Neural crest cell (in vitro differentiated cells): ENCODE measurements around the gene SORT1. TPM values are rescaled to one million over a fixed set of nuclear protein-coding genes. Genes with fewer than 3 reads are reported as not detected.

Experiments used
- DNase-seq: peaks from one replicate; pipeline ENCODE4 v3.0.0; 2021; ENCODE audit warnings: low read depth, mixed read lengths, low spot score
- H3K27ac Mint-ChIP-seq: one replicate; pipeline ENCODE4 v1.8.0; 2021; ENCODE audit warnings: mild to moderate bottlenecking, mixed read lengths; ENCODE audit not compliant: unreplicated experiment
- H3K27me3 Mint-ChIP-seq: 2 replicates; pipeline ENCODE4 v1.8.0; 2021; ENCODE audit warnings: low read depth, mild to moderate bottlenecking, mixed read lengths
- H3K36me3 Mint-ChIP-seq: 2 replicates; pipeline ENCODE4 v1.8.0; 2021; ENCODE audit warnings: low read depth, mild to moderate bottlenecking, mixed read lengths
- H3K4me1 Mint-ChIP-seq: 2 replicates; pipeline ENCODE4 v1.8.0; 2021; ENCODE audit warnings: mixed read lengths
- H3K4me3 Mint-ChIP-seq: one replicate; pipeline ENCODE4 v1.8.0; 2021; ENCODE audit warnings: mild to moderate bottlenecking, mixed read lengths
- H3K9me3 Mint-ChIP-seq: 2 replicates; pipeline ENCODE4 v1.8.0; 2021; ENCODE audit warnings: mixed read lengths
- total RNA-seq: library from RNA; stranded (reverse); gene quantifications from 2 replicates; pipeline ENCODE4 v1.2.1, GENCODE V29; 2021
- TF ChIP-seq, protein P1 (sequence below): fragments of 200-600 bp; sonication (generic); conservative IDR thresholded peaks from 2 replicates; pipeline ENCODE4 v1.5.0; 2021; ENCODE audit warnings: antibody characterized with exemption, mild to moderate bottlenecking

The SORT1 gene
- total RNA-seq, 1 donor from 2014 or later: 60.8 TPM

DNA sequence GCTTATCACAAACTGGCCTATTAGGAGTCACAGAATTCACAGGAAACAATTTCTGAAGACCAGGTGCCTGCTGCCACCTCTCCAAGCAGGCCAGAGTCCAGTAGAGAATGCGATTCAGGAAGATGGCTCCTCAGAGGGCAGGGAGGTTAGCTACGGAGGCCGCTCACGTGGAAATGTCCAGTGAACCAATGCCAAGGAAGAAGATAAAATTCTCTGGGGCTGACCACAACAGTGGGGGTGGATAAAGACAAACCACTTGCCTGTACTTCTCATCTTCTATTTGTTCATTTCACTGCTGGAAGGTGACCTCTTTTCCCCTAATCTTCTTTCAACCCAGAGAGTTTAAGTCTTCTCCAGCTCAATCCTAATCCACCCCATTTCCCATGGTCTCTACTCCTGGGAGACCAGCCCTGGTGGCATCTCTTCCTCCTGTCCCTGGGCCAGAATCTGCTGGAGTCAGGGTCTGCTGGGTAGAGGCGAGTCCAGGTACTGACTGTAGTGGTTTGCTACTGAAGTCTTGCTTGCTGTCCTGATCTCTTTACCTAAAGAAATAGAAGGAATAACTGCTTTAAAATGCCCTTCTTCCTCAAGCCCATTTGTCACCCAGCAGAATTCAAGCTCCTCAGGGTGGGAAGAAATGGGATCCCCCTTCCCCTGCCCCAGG, 118.0 kb downstream of the SORT1 start:
- H3K4me3 Mint-ChIP-seq: peak overlapping the region; percentile 85
- H3K27ac Mint-ChIP-seq: no peak overlapping the region
- no peaks in the 10 kb centered on the region for H3K9me3 Mint-ChIP-seq
- H3K27me3 Mint-ChIP-seq: no peaks in the 10 kb centered on the region
- no peak for DNase-seq
- peaks cover 73% of the 10 kb centered on the region for H3K4me1 Mint-ChIP-seq
- peaks cover 7% of the 10 kb centered on the region for H3K36me3 Mint-ChIP-seq
- TF ChIP-seq, protein P1, sequence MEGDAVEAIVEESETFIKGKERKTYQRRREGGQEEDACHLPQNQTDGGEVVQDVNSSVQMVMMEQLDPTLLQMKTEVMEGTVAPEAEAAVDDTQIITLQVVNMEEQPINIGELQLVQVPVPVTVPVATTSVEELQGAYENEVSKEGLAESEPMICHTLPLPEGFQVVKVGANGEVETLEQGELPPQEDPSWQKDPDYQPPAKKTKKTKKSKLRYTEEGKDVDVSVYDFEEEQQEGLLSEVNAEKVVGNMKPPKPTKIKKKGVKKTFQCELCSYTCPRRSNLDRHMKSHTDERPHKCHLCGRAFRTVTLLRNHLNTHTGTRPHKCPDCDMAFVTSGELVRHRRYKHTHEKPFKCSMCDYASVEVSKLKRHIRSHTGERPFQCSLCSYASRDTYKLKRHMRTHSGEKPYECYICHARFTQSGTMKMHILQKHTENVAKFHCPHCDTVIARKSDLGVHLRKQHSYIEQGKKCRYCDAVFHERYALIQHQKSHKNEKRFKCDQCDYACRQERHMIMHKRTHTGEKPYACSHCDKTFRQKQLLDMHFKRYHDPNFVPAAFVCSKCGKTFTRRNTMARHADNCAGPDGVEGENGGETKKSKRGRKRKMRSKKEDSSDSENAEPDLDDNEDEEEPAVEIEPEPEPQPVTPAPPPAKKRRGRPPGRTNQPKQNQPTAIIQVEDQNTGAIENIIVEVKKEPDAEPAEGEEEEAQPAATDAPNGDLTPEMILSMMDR: no peak

DNA sequence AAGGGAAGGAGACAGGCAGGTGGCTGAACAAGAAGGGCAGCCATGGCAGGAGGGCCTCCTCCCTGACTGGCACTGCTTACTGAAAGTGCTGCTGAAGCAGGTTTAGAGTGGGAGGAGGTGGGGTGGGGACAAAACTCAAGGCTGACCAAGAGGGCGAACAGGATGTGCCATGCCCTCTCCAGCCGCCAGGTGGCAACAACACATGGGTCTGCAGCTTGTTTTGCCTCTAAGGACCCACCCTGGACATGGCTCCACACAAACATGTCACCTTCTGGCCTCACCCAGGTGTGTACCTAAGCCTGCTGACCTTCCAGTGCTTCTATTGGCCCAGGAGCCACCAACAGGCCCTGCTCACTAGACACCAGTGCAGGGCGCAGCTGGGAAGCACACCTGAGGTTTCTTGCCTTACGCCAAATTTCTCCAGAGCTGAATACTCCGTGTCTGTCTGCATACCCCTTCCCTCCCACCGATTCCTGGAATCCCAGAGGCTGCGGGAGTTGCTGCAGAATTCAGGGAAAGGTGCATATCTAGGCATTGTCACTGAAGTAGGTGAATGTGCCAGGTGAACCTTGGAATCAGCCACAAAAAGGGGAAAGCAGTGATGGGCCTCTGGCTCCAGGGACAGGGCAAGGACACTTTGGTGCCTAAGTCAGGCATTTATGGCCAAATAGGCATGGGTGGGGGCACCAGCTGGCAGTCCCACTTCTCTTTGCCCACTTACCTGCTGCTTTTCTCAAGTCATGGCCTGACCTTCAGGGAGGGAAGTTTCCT, 120.1 kb downstream of the SORT1 start:
- TF ChIP-seq, protein P1: peak; percentile 83
- peak; percentile 78 for DNase-seq
- Mint-ChIP-seq H3K27ac (no peak overlapping the region), H3K4me3 (peak overlapping the region; percentile 42), H3K36me3 (peaks cover 7% of the 10 kb centered on the region), H3K9me3 (no peaks in the 10 kb centered on the region), H3K27me3 (no peaks in the 10 kb centered on the region), H3K4me1 (peaks cover 64% of the 10 kb centered on the region)

DNA sequence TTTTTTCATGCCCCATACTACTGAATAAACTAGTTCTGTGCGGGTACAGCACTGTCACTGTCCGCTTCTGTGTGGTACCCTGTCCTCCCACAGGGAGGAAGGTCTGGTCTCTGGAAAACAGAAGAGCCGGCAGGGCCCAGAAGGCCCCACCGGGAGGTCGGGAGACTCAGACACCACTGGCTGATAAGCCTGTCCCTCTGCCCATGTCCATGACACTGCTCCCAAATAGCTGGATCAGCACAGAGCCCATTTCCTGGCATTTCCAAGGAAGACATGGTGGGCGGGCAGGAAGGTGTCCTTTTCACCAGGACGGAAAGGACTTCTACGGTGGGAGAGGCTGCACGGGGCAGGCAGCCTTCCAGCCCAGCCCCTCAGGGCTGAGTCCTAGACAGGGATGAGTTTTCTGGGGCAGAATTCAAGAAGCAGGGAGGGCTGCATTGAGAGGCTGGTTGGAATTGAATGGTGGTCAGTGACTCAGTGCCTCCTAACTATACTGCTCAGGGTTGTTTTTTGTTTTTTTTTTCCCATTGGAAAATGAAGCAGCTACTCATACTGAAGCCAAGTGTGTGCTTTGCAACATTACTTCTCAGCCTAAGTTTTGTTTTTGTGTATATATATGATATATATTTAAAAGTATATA, 121.9 kb downstream of the SORT1 start:
- TF ChIP-seq, protein P1: no peak
- H3K4me1 Mint-ChIP-seq: peaks cover 47% of the 10 kb centered on the region
- H3K36me3 Mint-ChIP-seq: peaks cover 9% of the 10 kb centered on the region
- peak overlapping the region; percentile 75 for H3K4me3 Mint-ChIP-seq
- H3K27ac Mint-ChIP-seq: no peak overlapping the region
- no peaks in the 10 kb centered on the region for H3K9me3 Mint-ChIP-seq
- H3K27me3 Mint-ChIP-seq: no peaks in the 10 kb centered on the region
- no peak for DNase-seq

DNA sequence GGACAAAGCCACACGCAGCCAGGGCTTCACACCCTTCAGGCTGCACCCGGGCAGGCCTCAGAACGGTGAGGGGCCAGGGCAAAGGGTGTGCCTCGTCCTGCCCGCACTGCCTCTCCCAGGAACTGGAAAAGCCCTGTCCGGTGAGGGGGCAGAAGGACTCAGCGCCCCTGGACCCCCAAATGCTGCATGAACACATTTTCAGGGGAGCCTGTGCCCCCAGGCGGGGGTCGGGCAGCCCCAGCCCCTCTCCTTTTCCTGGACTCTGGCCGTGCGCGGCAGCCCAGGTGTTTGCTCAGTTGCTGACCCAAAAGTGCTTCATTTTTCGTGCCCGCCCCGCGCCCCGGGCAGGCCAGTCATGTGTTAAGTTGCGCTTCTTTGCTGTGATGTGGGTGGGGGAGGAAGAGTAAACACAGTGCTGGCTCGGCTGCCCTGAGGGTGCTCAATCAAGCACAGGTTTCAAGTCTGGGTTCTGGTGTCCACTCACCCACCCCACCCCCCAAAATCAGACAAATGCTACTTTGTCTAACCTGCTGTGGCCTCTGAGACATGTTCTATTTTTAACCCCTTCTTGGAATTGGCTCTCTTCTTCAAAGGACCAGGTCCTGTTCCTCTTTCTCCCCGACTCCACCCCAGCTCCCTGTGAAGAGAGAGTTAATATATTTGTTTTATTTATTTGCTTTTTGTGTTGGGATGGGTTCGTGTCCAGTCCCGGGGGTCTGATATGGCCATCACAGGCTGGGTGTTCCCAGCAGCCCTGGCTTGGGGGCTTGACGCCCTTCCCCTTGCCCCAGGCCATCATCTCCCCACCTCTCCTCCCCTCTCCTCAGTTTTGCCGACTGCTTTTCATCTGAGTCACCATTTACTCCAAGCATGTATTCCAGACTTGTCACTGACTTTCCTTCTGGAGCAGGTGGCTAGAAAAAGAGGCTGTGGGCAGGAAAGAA, 122.9 kb downstream of the SORT1 start:
- TF ChIP-seq, protein P1: no peak
- H3K27ac Mint-ChIP-seq: peak overlapping the region; percentile 84

More for the DNA sequence above, 122.9 kb downstream of the SORT1 start:
- Mint-ChIP-seq H3K4me1 (peaks cover 40% of the 10 kb centered on the region), H3K4me3 (peak overlapping the region; percentile 75), H3K27me3 (no peaks in the 10 kb centered on the region), H3K36me3 (peaks cover 12% of the 10 kb centered on the region), H3K9me3 (no peaks in the 10 kb centered on the region)
- no peak for DNase-seq
